Measurements from ENCODE around the gene PCDHGB5.
A peak's percentile ranks its signal among the peaks of the same experiment; 100 is the strongest.
"Not testable (repeated sequence)": the region's sequence is repeated elsewhere in the genome, so short reads cannot be mapped to it uniquely, and the experiment has no call there.

PCDHGB5 gene

DNA sequence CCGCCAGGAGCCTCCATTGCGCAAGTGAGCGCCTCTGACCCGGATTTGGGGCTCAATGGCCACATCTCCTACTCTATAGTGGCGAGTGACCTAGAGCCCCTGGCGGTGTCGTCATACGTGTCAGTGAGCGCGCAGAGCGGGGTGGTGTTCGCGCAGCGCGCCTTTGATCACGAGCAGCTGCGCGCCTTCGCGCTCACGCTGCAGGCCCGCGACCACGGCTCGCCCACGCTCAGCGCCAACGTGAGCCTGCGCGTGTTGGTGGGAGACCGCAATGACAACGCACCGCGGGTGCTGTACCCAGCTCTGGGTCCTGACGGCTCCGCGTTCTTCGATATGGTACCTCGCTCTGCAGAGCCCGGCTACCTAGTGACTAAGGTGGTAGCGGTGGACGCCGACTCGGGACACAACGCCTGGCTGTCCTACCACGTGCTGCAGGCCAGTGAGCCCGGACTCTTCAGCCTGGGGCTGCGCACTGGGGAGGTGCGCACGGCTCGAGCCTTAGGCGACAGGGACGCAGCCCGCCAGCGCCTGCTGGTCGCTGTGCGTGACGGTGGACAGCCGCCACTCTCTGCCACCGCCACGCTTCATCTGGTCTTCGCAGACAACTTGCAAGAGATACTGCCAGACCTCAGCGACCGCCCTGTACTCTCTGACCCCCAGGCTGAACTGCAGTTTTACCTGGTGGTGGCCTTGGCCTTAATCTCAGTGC lies 12.0 kb downstream of the PCDHGB5 start:
- no peak for DNase-seq (ENCODE audit: low read depth, low spot score)

DNA sequence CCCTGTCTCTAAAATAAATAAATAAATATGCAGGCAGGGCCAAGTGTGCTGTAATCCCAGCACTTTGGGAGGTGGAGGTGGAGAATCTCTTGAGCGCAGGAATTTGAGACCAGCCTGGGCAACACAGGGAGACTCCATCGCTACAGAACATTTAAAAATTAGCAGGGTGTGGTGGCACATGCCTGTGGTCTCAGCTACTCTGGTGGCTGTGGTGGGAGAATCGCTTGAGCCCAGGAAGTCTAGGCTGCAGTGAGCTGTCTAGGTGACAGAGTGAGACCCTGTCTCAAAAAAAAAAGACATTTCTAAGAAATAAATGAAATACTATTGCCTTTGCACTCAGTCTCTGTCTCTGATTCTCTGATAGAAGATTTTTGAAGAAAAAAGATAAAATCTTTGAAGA lies 13.8 kb downstream of the PCDHGB5 start:
- no peak for DNase-seq (ENCODE audit: low read depth, low spot score)

DNA sequence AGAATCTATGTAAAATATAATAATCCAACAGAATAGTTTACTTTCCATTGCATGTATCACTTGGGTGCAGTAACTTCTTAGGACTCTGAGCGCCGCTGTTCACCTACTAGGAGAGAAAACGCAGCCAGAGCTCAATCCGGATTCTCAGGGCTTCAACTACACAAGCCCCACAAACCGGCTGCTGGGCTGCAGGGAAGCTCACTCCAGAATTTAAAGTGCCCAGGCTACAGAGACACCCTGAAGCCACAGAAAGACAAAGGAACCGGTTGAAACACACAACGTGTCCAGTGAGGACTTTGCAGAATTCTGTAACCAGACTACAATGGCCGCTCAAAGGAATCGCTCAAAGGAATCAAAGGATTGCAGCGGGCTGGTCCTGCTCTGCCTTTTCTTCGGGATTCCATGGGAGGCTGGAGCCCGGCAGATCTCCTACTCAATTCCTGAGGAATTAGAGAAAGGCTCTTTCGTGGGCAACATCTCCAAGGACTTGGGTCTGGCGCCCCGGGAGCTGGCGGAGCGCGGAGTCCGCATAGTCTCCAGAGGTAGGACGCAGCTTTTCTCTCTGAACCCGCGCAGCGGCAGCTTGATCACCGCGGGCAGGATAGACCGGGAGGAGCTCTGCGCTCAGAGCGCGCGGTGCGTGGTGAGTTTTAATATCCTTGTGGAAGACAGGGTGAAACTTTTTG lies 15.2 kb downstream of the PCDHGB5 start, which contains the start of gene PCDHGA10:
TSS of gene PCDHGA10 (plus strand) at position 134 of the 686 bp plus-strand sequence. CDS start at position 323, 189 bp downstream.
- DNase-seq (ENCODE audit: low read depth, low spot score) = peak; percentile 41

DNA sequence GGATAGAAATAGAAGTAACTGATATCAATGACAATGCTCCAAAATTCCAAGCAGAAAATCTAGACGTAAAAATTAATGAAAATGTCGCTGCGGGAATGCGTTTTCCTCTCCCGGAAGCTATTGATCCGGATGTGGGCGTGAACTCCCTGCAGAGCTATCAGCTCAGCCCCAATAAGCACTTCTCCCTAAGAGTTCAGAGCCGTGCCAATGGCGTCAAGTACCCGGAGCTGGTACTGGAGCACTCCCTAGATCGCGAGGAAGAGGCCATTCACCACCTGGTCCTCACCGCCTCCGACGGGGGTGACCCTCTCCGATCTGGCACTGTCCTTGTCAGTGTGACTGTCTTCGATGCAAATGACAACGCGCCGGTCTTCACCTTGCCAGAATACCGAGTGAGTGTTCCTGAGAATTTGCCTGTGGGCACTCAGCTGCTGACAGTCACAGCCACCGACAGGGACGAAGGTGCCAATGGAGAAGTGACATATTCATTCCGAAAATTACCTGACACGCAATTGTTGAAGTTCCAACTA lies 15.9 kb downstream of the PCDHGB5 start:
- DNase-seq (ENCODE audit: low read depth, low spot score) = no peak

DNA sequence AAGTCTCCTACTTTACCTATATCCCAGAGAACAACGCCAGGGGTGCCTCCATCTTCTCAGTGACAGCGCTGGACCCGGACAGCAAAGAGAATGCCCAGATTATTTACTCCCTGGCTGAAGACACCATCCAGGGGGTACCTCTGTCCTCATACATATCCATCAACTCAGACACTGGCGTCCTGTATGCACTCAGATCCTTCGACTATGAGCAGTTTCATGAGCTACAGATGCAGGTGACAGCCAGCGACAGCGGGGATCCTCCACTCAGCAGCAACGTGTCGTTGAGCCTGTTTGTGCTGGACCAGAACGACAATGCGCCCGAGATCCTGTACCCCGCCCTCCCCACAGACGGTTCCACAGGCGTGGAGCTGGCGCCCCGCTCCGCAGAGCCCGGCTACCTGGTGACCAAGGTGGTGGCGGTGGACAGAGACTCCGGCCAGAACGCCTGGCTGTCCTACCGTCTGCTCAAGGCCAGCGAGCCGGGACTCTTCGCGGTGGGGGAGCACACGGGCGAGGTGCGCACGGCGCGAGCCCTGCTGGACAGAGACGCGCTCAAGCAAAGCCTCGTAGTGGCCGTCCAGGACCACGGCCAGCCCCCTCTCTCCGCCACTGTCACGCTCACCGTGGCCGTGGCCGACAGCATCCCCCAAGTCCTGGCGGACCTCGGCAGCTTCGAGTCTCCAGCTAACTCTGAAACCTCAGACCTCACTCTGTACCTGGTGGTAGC lies 17.0 kb downstream of the PCDHGB5 start:
- DNase-seq (ENCODE audit: low read depth, low spot score) = not testable (repeated sequence)

DNA sequence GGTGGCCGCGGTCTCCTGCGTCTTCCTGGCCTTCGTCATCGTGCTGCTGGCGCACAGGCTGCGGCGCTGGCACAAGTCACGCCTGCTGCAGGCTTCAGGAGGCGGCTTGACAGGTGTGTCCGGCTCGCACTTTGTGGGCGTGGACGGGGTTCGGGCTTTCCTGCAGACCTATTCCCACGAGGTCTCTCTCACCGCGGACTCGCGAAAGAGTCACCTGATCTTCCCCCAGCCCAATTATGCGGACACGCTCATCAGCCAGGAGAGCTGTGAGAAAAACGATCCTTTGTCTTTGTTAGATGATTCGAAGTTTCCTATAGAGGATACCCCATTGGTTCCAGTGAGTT lies 17.5 kb downstream of the PCDHGB5 start:
- DNase-seq (ENCODE audit: low read depth, low spot score) = not testable (repeated sequence)

DNA sequence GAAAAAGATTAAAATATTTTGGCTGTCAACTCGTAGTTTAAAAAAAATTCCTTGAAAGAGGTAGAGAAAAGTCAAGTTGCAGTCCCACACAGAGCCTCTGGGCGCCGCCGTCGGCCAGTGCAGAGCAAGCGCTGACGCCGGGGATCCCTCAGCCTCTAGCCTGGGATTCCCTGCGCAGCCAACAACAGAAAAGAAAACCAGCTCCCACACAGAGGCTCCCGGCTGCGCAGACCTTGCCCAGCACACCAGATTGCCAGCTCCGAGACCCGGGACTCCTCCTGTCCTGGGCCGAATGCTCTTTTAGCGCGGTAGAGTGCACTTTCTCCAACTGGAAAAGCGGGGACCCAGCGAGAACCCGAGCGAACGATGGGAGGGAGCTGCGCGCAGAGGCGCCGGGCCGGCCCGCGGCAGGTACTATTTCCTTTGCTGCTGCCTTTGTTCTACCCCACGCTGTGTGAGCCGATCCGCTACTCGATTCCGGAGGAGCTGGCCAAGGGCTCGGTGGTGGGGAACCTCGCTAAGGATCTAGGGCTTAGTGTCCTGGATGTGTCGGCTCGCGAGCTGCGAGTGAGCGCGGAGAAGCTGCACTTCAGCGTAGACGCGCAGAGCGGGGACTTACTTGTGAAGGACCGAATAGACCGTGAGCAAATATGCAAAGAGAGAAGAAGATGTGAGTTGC lies 19.9 kb downstream of the PCDHGB5 start, which contains the start of gene PCDHGB7:
TSS of gene PCDHGB7 (plus strand) at position 184 of the 679 bp plus-strand sequence. CDS start at position 367, 183 bp downstream.
- not testable (repeated sequence) for DNase-seq (ENCODE audit: low read depth, low spot score)

DNA sequence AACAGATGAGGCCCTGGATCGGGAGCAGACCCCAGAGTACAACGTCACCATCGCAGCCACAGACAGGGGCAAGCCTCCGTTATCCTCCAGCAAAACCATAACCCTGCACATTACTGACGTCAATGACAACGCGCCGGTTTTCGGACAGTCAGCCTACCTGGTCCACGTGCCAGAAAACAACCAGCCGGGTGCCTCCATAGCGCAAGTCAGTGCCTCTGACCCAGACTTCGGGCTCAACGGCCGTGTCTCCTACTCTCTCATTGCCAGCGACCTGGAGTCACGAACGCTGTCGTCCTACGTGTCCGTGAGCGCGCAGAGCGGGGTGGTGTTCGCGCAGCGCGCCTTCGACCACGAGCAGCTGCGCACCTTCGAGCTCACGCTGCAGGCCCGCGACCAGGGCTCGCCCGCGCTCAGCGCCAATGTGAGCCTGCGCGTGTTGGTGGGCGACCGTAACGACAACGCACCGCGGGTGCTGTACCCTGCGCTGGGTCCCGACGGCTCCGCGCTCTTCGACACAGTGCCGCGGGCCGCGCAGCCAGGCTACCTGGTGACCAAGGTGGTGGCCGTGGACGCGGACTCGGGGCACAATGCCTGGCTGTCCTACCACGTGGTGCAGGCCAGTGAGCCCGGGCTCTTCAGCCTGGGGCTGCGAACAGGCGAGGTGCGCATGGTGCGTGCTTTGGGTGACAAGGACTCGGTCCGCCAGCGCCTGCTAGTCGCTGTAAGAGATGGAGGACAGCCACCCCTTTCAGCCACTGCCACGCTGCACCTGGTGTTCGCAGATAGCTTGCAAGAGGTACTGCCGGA lies 21.5 kb downstream of the PCDHGB5 start:
- DNase-seq (ENCODE audit: low read depth, low spot score) = no peak

DNA sequence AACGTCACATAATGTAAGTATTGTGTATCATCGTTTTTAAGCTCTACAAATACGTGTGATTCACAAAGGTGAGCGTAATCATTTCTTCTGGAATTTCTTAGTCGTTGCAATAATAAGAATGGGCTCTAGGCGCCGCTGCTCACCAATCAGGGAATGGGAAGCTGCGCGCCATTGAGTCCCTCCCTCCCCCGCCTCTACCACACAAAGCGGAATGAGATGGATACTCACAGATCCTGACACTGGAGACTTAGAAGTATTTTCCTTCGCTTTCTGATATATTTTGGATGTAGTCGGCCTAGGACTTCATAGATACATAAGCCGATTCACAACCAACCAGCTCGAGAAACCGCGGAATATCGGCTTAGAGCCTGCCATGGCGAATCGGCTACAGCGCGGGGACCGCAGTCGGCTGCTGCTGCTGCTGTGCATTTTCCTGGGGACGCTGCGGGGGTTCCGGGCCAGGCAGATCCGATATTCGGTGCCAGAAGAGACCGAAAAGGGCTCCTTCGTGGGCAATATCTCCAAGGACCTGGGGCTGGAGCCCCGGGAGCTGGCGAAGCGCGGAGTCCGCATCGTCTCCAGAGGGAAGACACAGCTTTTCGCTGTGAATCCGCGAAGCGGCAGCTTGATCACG lies 23.2 kb downstream of the PCDHGB5 start, which contains the start of gene PCDHGA11:
TSS of gene PCDHGA11 (plus strand) at position 197 of the 634 bp plus-strand sequence. CDS start at position 374, 177 bp downstream.
- DNase-seq (ENCODE audit: low read depth, low spot score) = no peak

DNA sequence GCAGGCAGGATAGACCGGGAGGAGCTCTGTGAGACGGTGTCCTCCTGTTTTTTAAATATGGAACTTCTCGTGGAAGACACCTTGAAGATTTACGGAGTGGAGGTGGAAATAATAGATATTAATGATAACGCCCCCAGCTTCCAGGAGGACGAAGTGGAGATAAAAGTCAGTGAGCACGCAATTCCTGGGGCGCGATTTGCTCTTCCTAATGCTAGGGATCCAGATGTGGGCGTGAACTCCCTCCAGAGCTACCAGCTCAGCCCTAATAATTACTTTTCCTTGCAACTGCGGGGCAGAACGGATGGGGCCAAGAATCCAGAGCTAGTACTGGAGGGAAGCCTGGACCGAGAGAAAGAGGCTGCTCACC lies 23.7 kb downstream of the PCDHGB5 start:
- no peak for DNase-seq (ENCODE audit: low read depth, low spot score)

DNA sequence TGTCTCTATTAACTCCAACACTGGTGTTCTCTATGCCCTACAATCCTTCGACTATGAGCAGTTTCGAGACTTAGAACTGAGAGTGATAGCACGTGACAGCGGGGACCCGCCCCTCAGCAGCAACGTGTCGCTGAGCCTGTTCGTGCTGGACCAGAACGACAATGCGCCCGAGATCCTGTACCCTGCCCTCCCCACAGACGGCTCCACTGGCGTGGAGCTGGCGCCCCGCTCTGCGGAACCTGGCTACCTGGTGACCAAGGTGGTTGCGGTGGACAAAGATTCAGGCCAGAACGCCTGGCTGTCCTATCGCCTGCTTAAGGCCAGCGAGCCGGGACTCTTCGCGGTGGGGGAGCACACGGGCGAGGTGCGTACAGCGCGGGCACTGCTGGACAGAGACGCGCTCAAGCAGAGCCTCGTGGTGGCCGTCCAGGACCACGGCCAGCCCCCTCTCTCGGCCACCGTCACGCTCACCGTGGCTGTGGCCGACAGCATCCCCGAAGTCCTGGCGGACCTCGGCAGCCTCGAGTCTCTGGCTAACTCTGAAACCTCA lies 25.1 kb downstream of the PCDHGB5 start:
- DNase-seq (ENCODE audit: low read depth, low spot score) = no peak

DNA sequence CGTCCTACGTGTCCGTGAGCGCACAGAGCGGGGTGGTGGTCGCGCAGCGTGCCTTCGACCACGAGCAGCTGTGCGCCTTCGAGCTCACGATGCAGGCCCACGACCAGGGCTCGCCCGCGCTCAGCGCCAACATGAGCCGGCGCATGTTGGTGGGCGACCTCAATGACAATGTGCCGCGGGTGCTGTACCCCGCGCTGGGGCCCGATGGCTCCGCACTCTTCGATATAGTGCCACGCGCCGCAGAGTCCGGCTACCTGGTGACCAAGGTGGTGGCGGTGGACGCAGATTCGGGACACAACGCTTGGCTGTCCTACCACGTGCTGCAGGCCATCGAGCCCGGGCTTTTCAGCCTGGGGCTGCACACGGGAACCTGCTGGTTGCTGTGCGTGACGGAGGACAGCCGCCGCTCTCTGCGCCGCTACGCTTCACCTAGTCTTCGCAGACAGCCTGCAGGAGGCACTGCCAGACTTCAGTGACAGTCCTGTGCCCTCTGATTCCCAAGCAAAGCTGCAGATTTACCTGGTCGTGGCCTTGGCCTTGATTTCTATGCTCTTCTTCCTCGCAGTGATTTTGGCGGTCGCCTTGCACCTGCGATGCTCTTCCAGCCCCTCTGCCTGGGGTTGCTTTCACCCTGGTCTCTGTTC lies 30.2 kb downstream of the PCDHGB5 start:
- no peak for DNase-seq (ENCODE audit: low read depth, low spot score)

DNA sequence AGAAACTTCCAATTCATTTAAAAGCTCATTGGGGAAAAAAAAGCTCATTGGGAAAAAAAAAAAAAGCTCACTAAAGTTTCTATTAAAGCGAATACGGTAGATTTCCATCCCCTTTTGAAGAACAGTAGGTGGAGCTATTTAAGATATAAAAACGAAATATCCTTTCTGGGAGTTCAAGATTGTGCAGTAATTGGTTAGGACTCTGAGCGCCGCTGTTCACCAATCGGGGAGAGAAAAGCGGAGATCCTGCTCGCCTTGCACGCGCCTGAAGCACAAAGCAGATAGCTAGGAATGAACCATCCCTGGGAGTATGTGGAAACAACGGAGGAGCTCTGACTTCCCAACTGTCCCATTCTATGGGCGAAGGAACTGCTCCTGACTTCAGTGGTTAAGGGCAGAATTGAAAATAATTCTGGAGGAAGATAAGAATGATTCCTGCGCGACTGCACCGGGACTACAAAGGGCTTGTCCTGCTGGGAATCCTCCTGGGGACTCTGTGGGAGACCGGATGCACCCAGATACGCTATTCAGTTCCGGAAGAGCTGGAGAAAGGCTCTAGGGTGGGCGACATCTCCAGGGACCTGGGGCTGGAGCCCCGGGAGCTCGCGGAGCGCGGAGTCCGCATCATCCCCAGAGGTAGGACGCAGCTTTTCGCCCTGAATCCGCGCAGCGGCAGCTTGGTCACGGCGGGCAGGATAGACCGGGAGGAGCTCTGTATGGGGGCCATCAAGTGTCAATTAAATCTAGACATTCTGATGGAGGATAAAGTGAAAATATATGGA lies 32.8 kb downstream of the PCDHGB5 start, which contains the start of gene PCDHGA12:
TSS of gene PCDHGA12 (plus strand) at position 176 of the 782 bp plus-strand sequence. CDS start at position 429, 253 bp downstream.
- DNase-seq (ENCODE audit: low read depth, low spot score) = no peak

DNA sequence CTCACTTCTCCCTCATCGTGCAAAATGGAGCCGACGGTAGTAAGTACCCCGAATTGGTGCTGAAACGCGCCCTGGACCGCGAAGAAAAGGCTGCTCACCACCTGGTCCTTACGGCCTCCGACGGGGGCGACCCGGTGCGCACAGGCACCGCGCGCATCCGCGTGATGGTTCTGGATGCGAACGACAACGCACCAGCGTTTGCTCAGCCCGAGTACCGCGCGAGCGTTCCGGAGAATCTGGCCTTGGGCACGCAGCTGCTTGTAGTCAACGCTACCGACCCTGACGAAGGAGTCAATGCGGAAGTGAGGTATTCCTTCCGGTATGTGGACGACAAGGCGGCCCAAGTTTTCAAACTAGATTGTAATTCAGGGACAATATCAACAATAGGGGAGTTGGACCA lies 33.5 kb downstream of the PCDHGB5 start:
- no peak for DNase-seq (ENCODE audit: low read depth, low spot score)

DNA sequence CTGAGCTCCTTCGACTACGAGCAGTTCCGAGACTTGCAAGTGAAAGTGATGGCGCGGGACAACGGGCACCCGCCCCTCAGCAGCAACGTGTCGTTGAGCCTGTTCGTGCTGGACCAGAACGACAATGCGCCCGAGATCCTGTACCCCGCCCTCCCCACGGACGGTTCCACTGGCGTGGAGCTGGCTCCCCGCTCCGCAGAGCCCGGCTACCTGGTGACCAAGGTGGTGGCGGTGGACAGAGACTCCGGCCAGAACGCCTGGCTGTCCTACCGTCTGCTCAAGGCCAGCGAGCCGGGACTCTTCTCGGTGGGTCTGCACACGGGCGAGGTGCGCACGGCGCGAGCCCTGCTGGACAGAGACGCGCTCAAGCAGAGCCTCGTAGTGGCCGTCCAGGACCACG lies 34.6 kb downstream of the PCDHGB5 start:
- DNase-seq (ENCODE audit: low read depth, low spot score) = not testable (repeated sequence)

DNA sequence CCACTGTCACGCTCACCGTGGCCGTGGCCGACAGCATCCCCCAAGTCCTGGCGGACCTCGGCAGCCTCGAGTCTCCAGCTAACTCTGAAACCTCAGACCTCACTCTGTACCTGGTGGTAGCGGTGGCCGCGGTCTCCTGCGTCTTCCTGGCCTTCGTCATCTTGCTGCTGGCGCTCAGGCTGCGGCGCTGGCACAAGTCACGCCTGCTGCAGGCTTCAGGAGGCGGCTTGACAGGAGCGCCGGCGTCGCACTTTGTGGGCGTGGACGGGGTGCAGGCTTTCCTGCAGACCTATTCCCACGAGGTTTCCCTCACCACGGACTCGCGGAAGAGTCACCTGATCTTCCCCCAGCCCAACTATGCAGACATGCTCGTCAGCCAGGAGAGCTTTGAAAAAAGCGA lies 35.0 kb downstream of the PCDHGB5 start:
- DNase-seq (ENCODE audit: low read depth, low spot score) = not testable (repeated sequence)

DNA sequence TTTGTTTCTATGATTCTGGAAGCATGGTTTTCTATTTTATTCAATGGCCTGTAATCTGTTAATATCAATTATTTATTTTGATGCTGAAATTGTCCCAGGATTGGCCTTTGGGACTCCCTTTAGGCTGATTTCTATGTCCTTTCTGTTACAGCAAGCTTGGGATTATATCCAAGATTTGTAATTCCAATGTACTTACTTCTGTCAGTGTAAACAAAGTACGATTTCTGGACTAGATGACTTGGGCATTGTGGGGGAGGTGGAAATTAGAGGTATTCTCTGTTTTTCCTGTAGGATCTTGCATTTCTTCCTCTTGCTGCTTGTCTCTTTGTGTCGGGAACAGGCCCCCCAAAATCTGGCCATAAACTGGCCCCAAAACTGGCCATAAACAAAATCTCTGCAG lies 36.3 kb downstream of the PCDHGB5 start:
- DNase-seq (ENCODE audit: low read depth, low spot score) = no peak

DNA sequence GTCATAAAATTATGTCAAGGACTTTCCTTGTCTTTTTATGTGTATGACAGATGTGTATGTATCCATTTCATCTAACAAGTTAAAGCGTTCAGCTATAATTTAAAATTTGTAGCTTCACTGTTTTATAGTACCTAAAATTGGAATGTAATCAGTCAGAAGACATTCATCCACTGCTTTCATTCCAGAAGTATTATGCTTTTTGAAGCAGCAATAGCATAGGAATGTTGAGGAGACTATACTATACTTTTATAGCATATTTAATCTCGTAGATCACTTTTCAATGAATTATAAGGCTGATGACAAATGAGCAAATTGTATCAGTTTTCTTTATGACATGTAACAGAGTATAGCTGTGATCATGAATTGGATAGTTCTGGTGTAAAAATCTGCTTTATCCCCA lies 39.5 kb downstream of the PCDHGB5 start:
- no peak for DNase-seq (ENCODE audit: low read depth, low spot score)

Data from activated naive CD8-positive, alpha-beta T cell treated with anti-CD3 and anti-CD28 coated beads, Interleukin-2, amount 50 U/mL, for 16 hours (primary cell).